Hippocampal formation (tissue), 2 donors: Measurements from ENCODE around the gene KPRP.

ENCODE experiments used
- DNase-seq, 2 donors: peaks; one replicate each; lab custom pipeline; 2025; lab: John Stamatoyannopoulos, UW

KPRP gene

DNA sequence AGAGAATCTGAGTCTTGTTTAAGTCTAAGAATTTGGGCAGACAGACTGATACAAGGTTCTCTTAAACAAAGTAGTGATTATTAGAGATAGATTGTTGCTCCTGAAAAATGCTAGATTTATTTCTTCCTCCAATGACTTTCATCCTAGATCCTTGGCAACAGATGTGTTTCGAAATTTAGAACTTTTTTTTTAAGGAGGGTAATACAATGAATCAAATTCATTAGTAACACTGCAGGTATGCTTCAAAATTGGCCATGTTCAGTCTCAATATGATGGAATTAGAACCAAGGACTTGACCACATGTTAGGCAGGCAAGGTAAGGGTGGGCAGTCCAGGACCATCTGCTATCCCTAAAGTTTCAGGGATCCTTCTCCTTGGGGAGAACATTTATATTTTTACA lies 12.6 kb downstream of the KPRP start:
- no peak for DNase-seq

DNA sequence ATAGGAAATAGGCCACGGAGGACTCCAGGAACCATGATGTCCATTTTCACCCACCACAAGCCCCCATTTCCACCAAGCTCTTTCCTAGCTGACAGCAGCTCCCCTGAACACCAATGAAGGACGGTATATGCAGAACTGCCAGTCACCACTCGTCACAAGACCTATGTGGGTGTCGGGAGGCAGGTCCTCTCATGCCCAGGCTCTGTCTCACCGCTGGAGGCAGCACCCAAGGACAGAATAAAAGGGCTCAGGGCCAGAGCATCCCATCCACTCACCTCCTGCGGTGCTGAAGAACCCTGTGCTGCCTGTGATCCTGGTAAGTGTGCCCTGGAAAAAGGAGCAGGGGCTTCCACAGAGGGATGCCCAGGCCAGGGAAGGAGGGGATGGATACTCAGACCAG lies 17.1 kb downstream of the KPRP start, which contains the start of gene LCE1F:
Gene LCE1F, plus strand, starts transcription at position 266 of the 400 bp plus-strand sequence. CDS start 1,232 bp downstream, outside the sequence.
- DNase-seq, result no peak

DNA sequence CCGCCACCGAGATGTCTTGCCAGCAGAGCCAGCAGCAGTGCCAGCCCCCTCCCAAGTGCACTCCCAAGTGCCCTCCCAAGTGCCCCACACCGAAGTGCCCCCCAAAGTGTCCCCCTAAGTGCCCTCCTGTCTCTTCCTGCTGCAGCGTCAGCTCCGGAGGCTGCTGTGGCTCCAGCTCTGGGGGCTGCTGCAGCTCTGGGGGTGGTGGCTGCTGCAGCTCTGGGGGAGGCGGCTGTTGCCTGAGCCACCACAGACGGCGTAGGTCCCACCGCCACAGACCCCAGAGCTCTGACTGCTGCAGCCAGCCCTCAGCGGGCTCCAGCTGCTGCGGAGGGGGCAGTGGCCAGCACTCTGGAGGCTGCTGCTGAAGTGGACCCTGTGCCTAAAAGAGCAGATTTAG lies 18.5 kb downstream of the KPRP start:
- DNase-seq, result no peak

GRCh38 chr1:152777510-152778137 lies 19.8 kb downstream of the KPRP start:
- DNase-seq, result no peak

DNA sequence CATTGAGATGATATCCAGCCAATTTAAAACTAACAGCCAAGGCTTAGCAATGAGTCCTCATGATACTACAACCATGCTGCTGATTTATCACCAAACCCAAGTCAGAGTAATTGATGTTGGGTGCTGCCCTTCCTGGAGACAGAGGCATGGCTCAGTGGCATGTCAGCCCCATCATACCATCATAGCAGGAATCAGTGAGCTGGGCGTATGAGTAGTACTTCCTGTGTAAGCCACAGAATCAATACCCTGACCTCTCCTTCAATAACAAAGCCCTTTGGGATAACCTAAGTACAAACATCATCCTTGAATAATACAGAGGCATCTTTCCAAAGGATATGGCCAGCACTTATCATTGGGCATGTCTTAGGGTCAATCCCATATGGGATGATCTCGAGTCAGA lies 25.3 kb downstream of the KPRP start:
- no peak for DNase-seq

DNA sequence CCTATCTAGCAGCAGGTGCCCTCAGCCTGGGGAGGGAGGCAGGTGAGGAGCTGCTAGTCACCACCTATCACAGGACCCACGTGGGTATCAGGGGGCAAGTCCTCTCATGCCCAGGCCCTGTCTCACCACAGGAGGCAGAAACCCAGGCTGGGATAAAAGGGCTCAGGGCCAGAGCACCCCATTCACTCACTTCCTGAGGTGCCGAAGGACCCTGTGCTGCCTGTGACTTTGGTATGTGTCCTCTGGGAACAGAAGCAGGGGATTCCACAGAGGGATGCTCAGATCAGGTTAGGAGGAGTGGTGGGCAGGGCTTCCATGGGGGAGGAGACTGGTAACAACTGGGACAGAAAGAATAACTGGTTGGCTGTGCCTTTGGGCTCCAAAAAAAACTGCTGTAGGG lies 28.3 kb downstream of the KPRP start, which contains the start of gene LCE1E:
Gene LCE1E, plus strand, starts transcription at position 181 of the 400 bp plus-strand sequence. CDS start 1,043 bp downstream, outside the sequence.
- no peak for DNase-seq

- DNase-seq, result no peak
Observed at GRCh38 chr1:152795686-152796085, 37.9 kb downstream of the KPRP start.

DNA sequence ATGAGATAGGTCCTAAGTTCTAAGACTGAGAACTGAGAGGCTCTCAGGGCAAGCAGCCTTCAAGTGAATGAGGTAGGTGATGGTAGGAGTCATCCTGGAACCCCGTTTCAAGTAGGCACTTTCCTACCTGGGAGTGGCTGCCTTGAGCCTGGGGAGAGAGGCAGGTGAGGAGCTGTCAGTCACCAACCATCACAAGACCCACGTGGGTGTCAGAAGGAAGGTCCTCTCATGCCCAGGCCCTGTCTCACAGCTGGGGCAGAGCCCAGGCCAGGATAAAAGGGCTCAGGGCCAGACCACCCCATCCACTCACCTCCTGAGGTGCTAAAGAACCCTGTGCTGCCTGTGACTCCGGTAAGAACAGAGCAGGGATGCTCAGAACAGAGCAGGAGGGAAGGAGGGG lies 38.6 kb downstream of the KPRP start, which contains the start of gene LCE1D:
Gene LCE1D, plus strand, starts transcription at position 301 of the 400 bp plus-strand sequence. CDS start 1,074 bp downstream, outside the sequence.
- no peak for DNase-seq

- DNase-seq, result no peak
Observed at GRCh38 chr1:152801333-152801732, 43.5 kb downstream of the KPRP start.

- no peak for DNase-seq
Observed at GRCh38 chr1:152806576-152806975, 48.8 kb downstream of the KPRP start, which contains the start of gene LCE1C. TSS of gene LCE1C (minus strand) at chr1:152806651. CDS start at chr1:152805478, 1,173 bp downstream.

DNA sequence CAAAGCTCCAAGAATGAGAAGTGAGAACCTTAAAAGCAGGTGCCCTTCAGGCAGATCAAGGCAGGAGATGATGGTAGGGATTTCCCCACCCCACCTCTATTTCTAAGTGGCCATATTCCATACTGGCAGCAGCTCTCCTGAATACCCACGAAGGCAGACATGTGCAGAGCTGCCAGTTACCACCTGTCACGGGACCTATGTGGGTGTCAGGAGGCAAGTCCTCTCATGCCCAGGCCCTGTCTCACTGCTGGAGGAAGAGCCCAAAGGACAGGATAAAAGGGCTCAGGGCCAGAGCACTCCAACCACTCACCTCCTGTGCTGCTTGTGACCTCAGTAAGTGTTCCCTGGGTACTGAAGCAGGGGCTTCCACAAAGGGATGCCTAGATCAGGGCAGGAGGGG lies 53.2 kb downstream of the KPRP start:
- DNase-seq, result no peak
